Lung (tissue), 12 donors: ENCODE data around the gene RNGTT. TPM values are rescaled to one million over a fixed set of nuclear protein-coding genes. Genes with fewer than 3 reads are reported as not detected.
A peak's percentile ranks its signal among the peaks of the same experiment; 100 is the strongest.
"Not testable (repeated sequence)": the region's sequence is repeated elsewhere in the genome, so short reads cannot be mapped to it uniquely, and the experiment has no call there.

ENCODE experiments used
- ATAC-seq: fragments of 200-7000 bp; cut with Tn5 transposase; one replicate; pipeline ENCODE4 v1.9.1; 2020; ENCODE audit warnings: moderate number of reproducible peaks; ENCODE audit not compliant: insufficient read depth, low FRiP score
- DNase-seq, 3 donors: peaks; one replicate each; pipeline ENCODE4 v3.0.0-alpha.2; 2013 to 2017
- H3K27ac ChIP-seq, 2 donors: one replicate each; pipeline ENCODE4 v1.5.1; 2013; ENCODE audit warnings: mild to moderate bottlenecking in 2 of 2, moderate library complexity in 2 of 2, control low read depth in 1 of 2, inconsistent platforms in 1 of 2, low read depth in 1 of 2, low read length in 1 of 2
- H3K27me3 ChIP-seq, 3 donors: one replicate each; pipeline ENCODE4 v1.5.1; 2013; ENCODE audit warnings: low read length in 2 of 3; ENCODE audit not compliant: control insufficient read depth in 3 of 3, insufficient read depth in 3 of 3
- H3K36me3 ChIP-seq, 4 donors: one replicate each; pipeline ENCODE4 v1.5.1; 2013; ENCODE audit warnings: low read length in 4 of 4, mild to moderate bottlenecking in 1 of 4, moderate library complexity in 1 of 4; ENCODE audit not compliant: control insufficient read depth in 4 of 4, insufficient read depth in 4 of 4
- H3K4me1 ChIP-seq, 5 donors: one replicate each; pipeline ENCODE4 v1.5.1; 2013; ENCODE audit warnings: low read length in 5 of 5, mild to moderate bottlenecking in 2 of 5, moderate library complexity in 1 of 5; ENCODE audit not compliant: control insufficient read depth in 5 of 5, insufficient read depth in 5 of 5
- H3K4me3 ChIP-seq: one replicate; pipeline ENCODE4 v1.5.1; 2013; ENCODE audit warnings: mild to moderate bottlenecking, control low read depth, moderate library complexity
- H3K9ac ChIP-seq, 2 donors: one replicate each; pipeline ENCODE4 v1.5.1; 2013; ENCODE audit warnings: low read length in 2 of 2, control low read depth in 1 of 2; ENCODE audit not compliant: insufficient read depth in 1 of 2
- H3K9me3 ChIP-seq, 4 donors: one replicate each; pipeline ENCODE4 v1.5.1; 2013; ENCODE audit warnings: low read length in 3 of 4, mild to moderate bottlenecking in 1 of 4, moderate library complexity in 1 of 4; ENCODE audit not compliant: control insufficient read depth in 4 of 4, insufficient read depth in 3 of 4
- CTCF ChIP-seq: IDR thresholded peaks from 2 replicates; pipeline ENCODE4 v1.5.1; 2012; ENCODE audit warnings: mild to moderate bottlenecking; ENCODE audit errors: control extremely low read depth, extremely low read depth
- WGBS, 2 donors: extraction: QIAGEN DNeasy Blood & Tissue Kit; methylation state at CpG; one replicate each; pipeline ENCODE4 v1.1.7; 2013; 5-methylcytosine and 5-hydroxymethylcytosine counted together
- polyA plus RNA-seq, 2 donors: library from polyadenylated mRNA; stranded (reverse); fragments of 200-250 nt; gene quantifications; one replicate each; pipeline ENCODE4 v1.2.1, GENCODE V29; 2013
- total RNA-seq, 2 donors: library from RNA; depleted of rRNA in 1 of 2; stranded (reverse); fragments of >200 nt in 1 of 2; gene quantifications; one replicate each; pipeline ENCODE4 v1.2.1, GENCODE V29; 2014 to 2021
- donor health status: control.
- donor health status: control.
- donor health status: Bipolar disorder and iron deficiency.
- donor health status: healthy.
- donor health status: DM: yes; HTN: yes; CAD: no.

The RNGTT gene
- total and polyA plus RNA-seq, 4 donors, result 3.0 to 25.0 (median 9.2) TPM

GRCh38 chr6:88785478-88785877 lies 177.9 kb downstream of the RNGTT start:
- H3K9me3 ChIP-seq, result no peaks in the 10 kb centered on the region
- no peak for ATAC-seq
- H3K36me3 ChIP-seq, result peaks cover 0 to 3% (median 0%) of the 10 kb centered on the region in 4 donors
- H3K27me3 ChIP-seq, result no peaks in the 10 kb centered on the region
- H3K4me1 ChIP-seq, result peaks cover 0 to 3% (median 0%) of the 10 kb centered on the region in 5 donors
- no peak overlapping the region for H3K9ac ChIP-seq
- H3K4me3 ChIP-seq, result no peak overlapping the region
- TF ChIP-seq CTCF, result no peak
- DNase-seq, result peak in 2 of 3 donors; percentile 45 to 47
- no peak overlapping the region for H3K27ac ChIP-seq

- ATAC-seq (peak; percentile 58), DNase-seq (peak; percentile 41 to 75 (median 73))
- WGBS, 2 donors, result 49 to 65% methylated on average over 5 of the region's 5 CpGs
- H3K9me3 ChIP-seq, result no peaks in the 10 kb centered on the region
- no peak overlapping the region for H3K27ac ChIP-seq
- H3K36me3 ChIP-seq, result peaks cover 0 to 3% (median under 1%) of the 10 kb centered on the region in 4 donors
- H3K9ac ChIP-seq, result no peak overlapping the region
- no peaks in the 10 kb centered on the region for H3K27me3 ChIP-seq
- TF ChIP-seq CTCF, result peak; percentile 67
- peaks cover 0 to 3% (median 0%) of the 10 kb centered on the region in 5 donors for H3K4me1 ChIP-seq
- H3K4me3 ChIP-seq, result no peak overlapping the region
These were observed 182.6 kb downstream of the RNGTT start for GRCh38 chr6:88780714-88781389.

- 91 to 95% methylated on average over 8 of the region's 8 CpGs for whole genome bisulfite sequencing, 2 donors
- H3K36me3 ChIP-seq, result peaks cover 0 to 1% (median 0%) of the 10 kb centered on the region in 4 donors
- DNase-seq (no peak), ATAC-seq (no peak)
- no peak overlapping the region for H3K4me3 ChIP-seq
- H3K9ac ChIP-seq, result no peak overlapping the region
- no peaks in the 10 kb centered on the region for H3K4me1 ChIP-seq
- no peaks in the 10 kb centered on the region for H3K9me3 ChIP-seq
- no peak overlapping the region for H3K27ac ChIP-seq
- H3K27me3 ChIP-seq, result no peaks in the 10 kb centered on the region
- TF ChIP-seq CTCF, result no peak
These were observed 187.4 kb downstream of the RNGTT start for GRCh38 chr6:88775866-88776571.

- not testable (repeated sequence) for H3K27me3 ChIP-seq, DNase-seq, H3K4me1 ChIP-seq, H3K36me3 ChIP-seq, H3K4me3 ChIP-seq, H3K27ac ChIP-seq, ATAC-seq, H3K9me3 ChIP-seq, H3K9ac ChIP-seq
- WGBS, 2 donors, result 89 to 91% methylated on average over 2 of the region's 2 CpGs
These were observed 195.3 kb downstream of the RNGTT start for GRCh38 chr6:88768114-88768513.
